Neural cell (in vitro differentiated cells): ENCODE measurements around the gene PCGF3.

Experiments used
- EZH2 ChIP-seq: fragments of 200-600, 300-800 bp; shearing (Covaris generic), sonication (generic); IDR thresholded peaks from 2 replicates; pipeline ENCODE4 v1.6.1; 2014; ENCODE audit warnings: antibody characterized with exemption, low read length, borderline replicate concordance, mild to moderate bottlenecking; ENCODE audit not compliant: insufficient read depth, poor library complexity, severe bottlenecking
- POLR2AphosphoS5 ChIP-seq: IDR thresholded peaks from 2 replicates; pipeline ENCODE4 v1.6.1; 2012
- TF ChIP-seq, protein P1 (sequence below): fragments of 450-650 bp; IDR thresholded peaks from 2 replicates; pipeline ENCODE4 v1.5.1; 2014; ENCODE audit warnings: antibody characterized with exemption, mild to moderate bottlenecking, moderate library complexity; ENCODE audit not compliant: poor library complexity, severe bottlenecking

DNA sequence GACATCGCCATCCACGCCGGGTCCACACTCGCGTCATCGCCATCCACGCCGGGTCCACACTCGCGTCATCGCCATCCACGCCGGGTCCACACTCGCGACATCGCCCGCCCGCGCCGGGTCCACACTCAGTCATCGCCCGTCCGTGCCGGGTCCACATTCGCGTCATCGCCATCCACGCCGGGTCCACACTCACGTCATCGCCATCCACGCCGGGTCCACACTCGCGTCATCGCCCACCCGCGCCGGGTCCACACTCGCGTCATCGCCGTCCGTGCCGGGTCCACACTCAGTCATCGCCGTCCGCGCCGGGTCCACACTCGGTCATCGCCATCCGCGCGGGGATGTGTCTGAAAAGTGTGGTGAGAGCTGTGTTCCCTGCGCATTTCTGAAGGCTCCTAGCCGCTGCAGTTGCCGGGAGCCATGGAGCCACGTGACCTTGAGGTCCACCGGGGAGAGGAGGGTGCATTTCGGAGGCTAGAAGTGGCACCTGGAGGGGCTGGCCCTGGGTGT lies 17.3 kb downstream of the PCGF3 start:
- no peak for TF ChIP-seq EZH2
- TF ChIP-seq, protein P1, sequence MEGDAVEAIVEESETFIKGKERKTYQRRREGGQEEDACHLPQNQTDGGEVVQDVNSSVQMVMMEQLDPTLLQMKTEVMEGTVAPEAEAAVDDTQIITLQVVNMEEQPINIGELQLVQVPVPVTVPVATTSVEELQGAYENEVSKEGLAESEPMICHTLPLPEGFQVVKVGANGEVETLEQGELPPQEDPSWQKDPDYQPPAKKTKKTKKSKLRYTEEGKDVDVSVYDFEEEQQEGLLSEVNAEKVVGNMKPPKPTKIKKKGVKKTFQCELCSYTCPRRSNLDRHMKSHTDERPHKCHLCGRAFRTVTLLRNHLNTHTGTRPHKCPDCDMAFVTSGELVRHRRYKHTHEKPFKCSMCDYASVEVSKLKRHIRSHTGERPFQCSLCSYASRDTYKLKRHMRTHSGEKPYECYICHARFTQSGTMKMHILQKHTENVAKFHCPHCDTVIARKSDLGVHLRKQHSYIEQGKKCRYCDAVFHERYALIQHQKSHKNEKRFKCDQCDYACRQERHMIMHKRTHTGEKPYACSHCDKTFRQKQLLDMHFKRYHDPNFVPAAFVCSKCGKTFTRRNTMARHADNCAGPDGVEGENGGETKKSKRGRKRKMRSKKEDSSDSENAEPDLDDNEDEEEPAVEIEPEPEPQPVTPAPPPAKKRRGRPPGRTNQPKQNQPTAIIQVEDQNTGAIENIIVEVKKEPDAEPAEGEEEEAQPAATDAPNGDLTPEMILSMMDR: no peak
- TF ChIP-seq POLR2AphosphoS5: no peak
